H9 (cell line): ENCODE measurements around the gene PPM1B. TPM values are rescaled to one million over a fixed set of nuclear protein-coding genes. Genes with fewer than 3 reads are reported as not detected.

Experiments
- DNase-seq: peaks from one replicate; pipeline ENCODE4 v3.0.0-alpha.2; 2017
- H2AFZ ChIP-seq: one replicate; pipeline ENCODE4 v1.6.1; 2013; ENCODE audit warnings: mild to moderate bottlenecking, low read length, control low read depth, moderate library complexity
- H2AK5ac ChIP-seq: 2 replicates; pipeline ENCODE4 v1.6.1; 2013; ENCODE audit warnings: low read length, control low read depth, mixed read lengths; ENCODE audit not compliant: insufficient read length
- H2BK120ac ChIP-seq: one replicate; pipeline ENCODE4 v1.6.1; 2013; ENCODE audit warnings: low read depth, mild to moderate bottlenecking, low read length, control low read depth, inconsistent platforms; ENCODE audit not compliant: poor library complexity, severe bottlenecking
- H2BK12ac ChIP-seq: 2 replicates; pipeline ENCODE4 v1.6.1; 2013; ENCODE audit warnings: low read length, control low read depth, mixed read lengths, low read depth; ENCODE audit not compliant: insufficient read length
- H2BK15ac ChIP-seq: 2 replicates; pipeline ENCODE4 v1.6.1; 2013; ENCODE audit warnings: low read depth, low read length, control low read depth
- H2BK20ac ChIP-seq: one replicate; pipeline ENCODE4 v1.6.1; 2013; ENCODE audit warnings: low read depth, mild to moderate bottlenecking, low read length, control low read depth, inconsistent platforms; ENCODE audit not compliant: poor library complexity, severe bottlenecking
- H2BK5ac ChIP-seq: 2 replicates; pipeline ENCODE4 v1.6.1; 2013; ENCODE audit warnings: low read length, control low read depth, mixed read lengths; ENCODE audit not compliant: insufficient read length
- H3K14ac ChIP-seq: 2 replicates; pipeline ENCODE4 v1.6.1; 2013; ENCODE audit warnings: low read length, control low read depth; ENCODE audit not compliant: insufficient read depth
- H3K18ac ChIP-seq: 2 replicates; pipeline ENCODE4 v1.6.1; 2013; ENCODE audit warnings: low read depth, mild to moderate bottlenecking, mixed read lengths, low read length, control low read depth; ENCODE audit not compliant: insufficient read length
- H3K23ac ChIP-seq: 2 replicates; pipeline ENCODE4 v1.6.1; 2013; ENCODE audit warnings: low read length, control low read depth, mixed read lengths, low read depth; ENCODE audit not compliant: insufficient read length
- H3K23me2 ChIP-seq: 2 replicates; pipeline ENCODE4 v1.6.1; 2013; ENCODE audit warnings: low read depth, mild to moderate bottlenecking, mixed read lengths, low read length, control low read depth; ENCODE audit not compliant: insufficient read length, poor library complexity, severe bottlenecking
- H3K27ac ChIP-seq: 2 replicates; pipeline ENCODE4 v1.5.1; 2013; ENCODE audit warnings: low read length, control low read depth, mixed read lengths, low read depth; ENCODE audit not compliant: insufficient read length
- H3K27me3 ChIP-seq: 2 replicates; pipeline ENCODE4 v1.6.1; 2013; ENCODE audit warnings: low read length, control low read depth, inconsistent platforms; ENCODE audit not compliant: insufficient read depth
- H3K4ac ChIP-seq: 2 replicates; pipeline ENCODE4 v1.6.1; 2013; ENCODE audit warnings: low read depth, mild to moderate bottlenecking, control low read depth, inconsistent platforms, low read length, moderate library complexity
- H3K4me1 ChIP-seq: 2 replicates; pipeline ENCODE4 v1.6.1; 2013; ENCODE audit warnings: low read length, control low read depth, inconsistent platforms; ENCODE audit not compliant: insufficient read depth
- H3K4me2 ChIP-seq: 2 replicates; pipeline ENCODE4 v1.6.1; 2013; ENCODE audit warnings: low read length, control low read depth, mixed read lengths; ENCODE audit not compliant: insufficient read length, insufficient read depth
- H3K56ac ChIP-seq: 2 replicates; pipeline ENCODE4 v1.6.1; 2013; ENCODE audit warnings: low read depth, mild to moderate bottlenecking, mixed read lengths, low read length, control low read depth; ENCODE audit not compliant: insufficient read length
- H3K79me1 ChIP-seq: 2 replicates; pipeline ENCODE4 v1.6.1; 2013; ENCODE audit warnings: low read depth, mild to moderate bottlenecking, moderate library complexity, low read length, control low read depth, inconsistent platforms; ENCODE audit not compliant: insufficient read depth, poor library complexity, severe bottlenecking
- H3K79me2 ChIP-seq: 2 replicates; pipeline ENCODE4 v1.6.1; 2013; ENCODE audit warnings: low read length, control low read depth, inconsistent platforms; ENCODE audit not compliant: insufficient read depth
- H3K9ac ChIP-seq: 2 replicates; pipeline ENCODE4 v1.6.1; 2013; ENCODE audit warnings: low read length, control low read depth, mixed read lengths; ENCODE audit not compliant: insufficient read length; ENCODE audit errors: extremely low read depth
- H3K9me3 ChIP-seq: one replicate; pipeline ENCODE4 v1.6.1; 2013; ENCODE audit warnings: low read depth, low read length, inconsistent platforms; ENCODE audit not compliant: control insufficient read depth
- H3T11ph ChIP-seq: one replicate; pipeline ENCODE4 v1.6.1; 2013; ENCODE audit warnings: mild to moderate bottlenecking, low read length, control low read depth, inconsistent platforms
- H4K20me1 ChIP-seq: one replicate; pipeline ENCODE4 v1.6.1; 2013; ENCODE audit not compliant: control insufficient read depth, insufficient read length, insufficient read depth
- H4K5ac ChIP-seq: 2 replicates; pipeline ENCODE4 v1.6.1; 2013; ENCODE audit warnings: low read depth, mild to moderate bottlenecking, mixed read lengths, low read length, control low read depth; ENCODE audit not compliant: insufficient read length
- H4K8ac ChIP-seq: replicated peaks from 2 replicates; pipeline ENCODE4 v1.6.1; 2013; ENCODE audit warnings: low read length, control low read depth, mixed read lengths, low read depth; ENCODE audit not compliant: insufficient read length
- H4K91ac ChIP-seq: 2 replicates; pipeline ENCODE4 v1.6.1; 2013; ENCODE audit warnings: low read depth, mild to moderate bottlenecking, moderate library complexity, mixed read lengths, low read length, control low read depth; ENCODE audit not compliant: insufficient read length
- H3K27ac Mint-ChIP-seq, 3 experiments: 2 replicates in 2 of 3; 3 replicates in 1 of 3; pipeline ENCODE4 v1.8.0; 2020 to 2021; ENCODE audit warnings: mixed read lengths in 3 of 3, mild to moderate bottlenecking in 1 of 3, moderate library complexity in 1 of 3
- H3K27me3 Mint-ChIP-seq: 2 replicates; pipeline ENCODE4 v1.8.0; 2021; ENCODE audit warnings: low read depth, mild to moderate bottlenecking, moderate library complexity, mixed read lengths
- H3K36me3 Mint-ChIP-seq, 3 experiments: 2 replicates in 2 of 3; 3 replicates in 1 of 3; pipeline ENCODE4 v1.8.0; 2020 to 2021; ENCODE audit warnings: low read depth in 3 of 3, mixed read lengths in 3 of 3; ENCODE audit not compliant: insufficient read depth in 1 of 3
- H3K4me1 Mint-ChIP-seq, 2 experiments: 2 replicates each; pipeline ENCODE4 v1.8.0; 2020; ENCODE audit warnings: mixed read lengths in 2 of 2
- H3K4me3 Mint-ChIP-seq, 2 experiments: 2 replicates in 1 of 2; 3 replicates in 1 of 2; pipeline ENCODE4 v1.8.0; 2020 to 2021; ENCODE audit warnings: mild to moderate bottlenecking in 2 of 2, mixed read lengths in 2 of 2, moderate library complexity in 1 of 2
- H3K9me3 Mint-ChIP-seq, 2 experiments: 2 replicates in 1 of 2; 3 replicates in 1 of 2; pipeline ENCODE4 v1.8.0; 2020; ENCODE audit warnings: mild to moderate bottlenecking in 2 of 2, mixed read lengths in 2 of 2, moderate library complexity in 1 of 2
- WGBS: extraction: QIAGEN DNeasy Blood & Tissue Kit; methylation state at CpG from one replicate; pipeline ENCODE4 v1.1.7; 2013; ENCODE audit warnings: missing lambda C conversion rate, low lambda C conversion rate, mixed read lengths; ENCODE audit not compliant: insufficient read length; ENCODE audit errors: extremely low coverage; 5-methylcytosine and 5-hydroxymethylcytosine counted together
- total RNA-seq: library from RNA; stranded (reverse); gene quantifications from 2 replicates; pipeline ENCODE4 v1.2.1, GENCODE V29; 2021
- TF ChIP-seq, protein P1 (sequence below): fragments of 200-600 bp; sonication (generic); conservative IDR thresholded peaks from 3 replicates; pipeline ENCODE4 v1.8.0; 2021; ENCODE audit warnings: antibody characterized with exemption, mild to moderate bottlenecking

The PPM1B gene
- total RNA-seq, 1 experiment from 2014 or later: 156 TPM

- H2AK5ac ChIP-seq: no peak overlapping the region
- no peak for DNase-seq
Observed at GRCh38 chr2:44275927-44276303, 107.2 kb downstream of the PPM1B start.

More at GRCh38 chr2:44275927-44276303, 107.2 kb downstream of the PPM1B start:
- no peaks in the 10 kb centered on the region for H3K79me2 ChIP-seq
- Mint-ChIP-seq H3K36me3 (no peaks in the 10 kb centered on the region), H3K27me3 (no peaks in the 10 kb centered on the region; the same call in 1 of the 2 replicates), H3K4me3 (no peak overlapping the region), H3K9me3 (no peaks in the 10 kb centered on the region), H3K4me1 (peaks cover 0 to 8% of the 10 kb centered on the region in 2 experiments; a peak in 3 of 4 replicates), H3K27ac (no peak overlapping the region)
- H3K9me3 ChIP-seq: no peaks in the 10 kb centered on the region
- no peak overlapping the region for H3K14ac ChIP-seq
- H3K4me1 ChIP-seq: no peaks in the 10 kb centered on the region
- no CpG with 5 or more reads among the region's 2 CpGs for WGBS
- TF ChIP-seq, protein P1, sequence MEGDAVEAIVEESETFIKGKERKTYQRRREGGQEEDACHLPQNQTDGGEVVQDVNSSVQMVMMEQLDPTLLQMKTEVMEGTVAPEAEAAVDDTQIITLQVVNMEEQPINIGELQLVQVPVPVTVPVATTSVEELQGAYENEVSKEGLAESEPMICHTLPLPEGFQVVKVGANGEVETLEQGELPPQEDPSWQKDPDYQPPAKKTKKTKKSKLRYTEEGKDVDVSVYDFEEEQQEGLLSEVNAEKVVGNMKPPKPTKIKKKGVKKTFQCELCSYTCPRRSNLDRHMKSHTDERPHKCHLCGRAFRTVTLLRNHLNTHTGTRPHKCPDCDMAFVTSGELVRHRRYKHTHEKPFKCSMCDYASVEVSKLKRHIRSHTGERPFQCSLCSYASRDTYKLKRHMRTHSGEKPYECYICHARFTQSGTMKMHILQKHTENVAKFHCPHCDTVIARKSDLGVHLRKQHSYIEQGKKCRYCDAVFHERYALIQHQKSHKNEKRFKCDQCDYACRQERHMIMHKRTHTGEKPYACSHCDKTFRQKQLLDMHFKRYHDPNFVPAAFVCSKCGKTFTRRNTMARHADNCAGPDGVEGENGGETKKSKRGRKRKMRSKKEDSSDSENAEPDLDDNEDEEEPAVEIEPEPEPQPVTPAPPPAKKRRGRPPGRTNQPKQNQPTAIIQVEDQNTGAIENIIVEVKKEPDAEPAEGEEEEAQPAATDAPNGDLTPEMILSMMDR: no peak
- no peak overlapping the region for H4K5ac ChIP-seq
- H3K4me2 ChIP-seq: no peak overlapping the region
- H3K56ac ChIP-seq: no peak overlapping the region
- no peak overlapping the region for H3K4ac ChIP-seq
- H3K27ac ChIP-seq: no peak overlapping the region
- H3K18ac ChIP-seq: no peak overlapping the region
- H4K91ac ChIP-seq: no peak overlapping the region
- no peak overlapping the region for H2BK20ac ChIP-seq
- no peaks in the 10 kb centered on the region for H4K20me1 ChIP-seq
- no peak overlapping the region for H3K9ac ChIP-seq
- no peak overlapping the region for H3T11ph ChIP-seq
- H3K79me1 ChIP-seq: no peaks in the 10 kb centered on the region
- no peak overlapping the region for H2BK120ac ChIP-seq
- H3K23ac ChIP-seq: no peak overlapping the region
- H3K27me3 ChIP-seq: no peaks in the 10 kb centered on the region
- H2BK12ac ChIP-seq: no peak overlapping the region
- no peaks in the 10 kb centered on the region for H3K23me2 ChIP-seq
- H2BK15ac ChIP-seq: no peak overlapping the region
- no peak overlapping the region for H2BK5ac ChIP-seq
- H2AFZ ChIP-seq: no peak overlapping the region
- H4K8ac ChIP-seq: no peak overlapping the region
